H9 (cell line): Measurements from ENCODE around the gene PEG3. TPM values are rescaled to one million over a fixed set of nuclear protein-coding genes. Genes with fewer than 3 reads are reported as not detected.

Experiments
- DNase-seq: peaks from one replicate; pipeline ENCODE4 v3.0.0-alpha.2; 2017
- H2AFZ ChIP-seq: one replicate; pipeline ENCODE4 v1.6.1; 2013; ENCODE audit warnings: mild to moderate bottlenecking, low read length, control low read depth, moderate library complexity
- H2AK5ac ChIP-seq: 2 replicates; pipeline ENCODE4 v1.6.1; 2013; ENCODE audit warnings: low read length, control low read depth, mixed read lengths; ENCODE audit not compliant: insufficient read length
- H2BK120ac ChIP-seq: one replicate; pipeline ENCODE4 v1.6.1; 2013; ENCODE audit warnings: low read depth, mild to moderate bottlenecking, low read length, control low read depth, inconsistent platforms; ENCODE audit not compliant: poor library complexity, severe bottlenecking
- H2BK12ac ChIP-seq: 2 replicates; pipeline ENCODE4 v1.6.1; 2013; ENCODE audit warnings: low read length, control low read depth, mixed read lengths, low read depth; ENCODE audit not compliant: insufficient read length
- H2BK15ac ChIP-seq: 2 replicates; pipeline ENCODE4 v1.6.1; 2013; ENCODE audit warnings: low read depth, low read length, control low read depth
- H2BK20ac ChIP-seq: one replicate; pipeline ENCODE4 v1.6.1; 2013; ENCODE audit warnings: low read depth, mild to moderate bottlenecking, low read length, control low read depth, inconsistent platforms; ENCODE audit not compliant: poor library complexity, severe bottlenecking
- H2BK5ac ChIP-seq: 2 replicates; pipeline ENCODE4 v1.6.1; 2013; ENCODE audit warnings: low read length, control low read depth, mixed read lengths; ENCODE audit not compliant: insufficient read length
- H3K14ac ChIP-seq: 2 replicates; pipeline ENCODE4 v1.6.1; 2013; ENCODE audit warnings: low read length, control low read depth; ENCODE audit not compliant: insufficient read depth
- H3K18ac ChIP-seq: 2 replicates; pipeline ENCODE4 v1.6.1; 2013; ENCODE audit warnings: low read depth, mild to moderate bottlenecking, mixed read lengths, low read length, control low read depth; ENCODE audit not compliant: insufficient read length
- H3K23ac ChIP-seq: 2 replicates; pipeline ENCODE4 v1.6.1; 2013; ENCODE audit warnings: low read length, control low read depth, mixed read lengths, low read depth; ENCODE audit not compliant: insufficient read length
- H3K23me2 ChIP-seq: 2 replicates; pipeline ENCODE4 v1.6.1; 2013; ENCODE audit warnings: low read depth, mild to moderate bottlenecking, mixed read lengths, low read length, control low read depth; ENCODE audit not compliant: insufficient read length, poor library complexity, severe bottlenecking
- H3K27ac ChIP-seq: 2 replicates; pipeline ENCODE4 v1.5.1; 2013; ENCODE audit warnings: low read length, control low read depth, mixed read lengths, low read depth; ENCODE audit not compliant: insufficient read length
- H3K27me3 ChIP-seq: 2 replicates; pipeline ENCODE4 v1.6.1; 2013; ENCODE audit warnings: low read length, control low read depth, inconsistent platforms; ENCODE audit not compliant: insufficient read depth
- H3K4ac ChIP-seq: 2 replicates; pipeline ENCODE4 v1.6.1; 2013; ENCODE audit warnings: low read depth, mild to moderate bottlenecking, control low read depth, inconsistent platforms, low read length, moderate library complexity
- H3K4me1 ChIP-seq: 2 replicates; pipeline ENCODE4 v1.6.1; 2013; ENCODE audit warnings: low read length, control low read depth, inconsistent platforms; ENCODE audit not compliant: insufficient read depth
- H3K4me2 ChIP-seq: 2 replicates; pipeline ENCODE4 v1.6.1; 2013; ENCODE audit warnings: low read length, control low read depth, mixed read lengths; ENCODE audit not compliant: insufficient read length, insufficient read depth
- H3K56ac ChIP-seq: 2 replicates; pipeline ENCODE4 v1.6.1; 2013; ENCODE audit warnings: low read depth, mild to moderate bottlenecking, mixed read lengths, low read length, control low read depth; ENCODE audit not compliant: insufficient read length
- H3K79me1 ChIP-seq: 2 replicates; pipeline ENCODE4 v1.6.1; 2013; ENCODE audit warnings: low read depth, mild to moderate bottlenecking, moderate library complexity, low read length, control low read depth, inconsistent platforms; ENCODE audit not compliant: insufficient read depth, poor library complexity, severe bottlenecking
- H3K79me2 ChIP-seq: 2 replicates; pipeline ENCODE4 v1.6.1; 2013; ENCODE audit warnings: low read length, control low read depth, inconsistent platforms; ENCODE audit not compliant: insufficient read depth
- H3K9ac ChIP-seq: 2 replicates; pipeline ENCODE4 v1.6.1; 2013; ENCODE audit warnings: low read length, control low read depth, mixed read lengths; ENCODE audit not compliant: insufficient read length; ENCODE audit errors: extremely low read depth
- H3K9me3 ChIP-seq: one replicate; pipeline ENCODE4 v1.6.1; 2013; ENCODE audit warnings: low read depth, low read length, inconsistent platforms; ENCODE audit not compliant: control insufficient read depth
- H3T11ph ChIP-seq: one replicate; pipeline ENCODE4 v1.6.1; 2013; ENCODE audit warnings: mild to moderate bottlenecking, low read length, control low read depth, inconsistent platforms
- H4K20me1 ChIP-seq: one replicate; pipeline ENCODE4 v1.6.1; 2013; ENCODE audit not compliant: control insufficient read depth, insufficient read length, insufficient read depth
- H4K5ac ChIP-seq: 2 replicates; pipeline ENCODE4 v1.6.1; 2013; ENCODE audit warnings: low read depth, mild to moderate bottlenecking, mixed read lengths, low read length, control low read depth; ENCODE audit not compliant: insufficient read length
- H4K8ac ChIP-seq: replicated peaks from 2 replicates; pipeline ENCODE4 v1.6.1; 2013; ENCODE audit warnings: low read length, control low read depth, mixed read lengths, low read depth; ENCODE audit not compliant: insufficient read length
- H4K91ac ChIP-seq: 2 replicates; pipeline ENCODE4 v1.6.1; 2013; ENCODE audit warnings: low read depth, mild to moderate bottlenecking, moderate library complexity, mixed read lengths, low read length, control low read depth; ENCODE audit not compliant: insufficient read length
- H3K27ac Mint-ChIP-seq, 3 experiments: 2 replicates in 2 of 3; 3 replicates in 1 of 3; pipeline ENCODE4 v1.8.0; 2020 to 2021; ENCODE audit warnings: mixed read lengths in 3 of 3, mild to moderate bottlenecking in 1 of 3, moderate library complexity in 1 of 3
- H3K27me3 Mint-ChIP-seq: 2 replicates; pipeline ENCODE4 v1.8.0; 2021; ENCODE audit warnings: low read depth, mild to moderate bottlenecking, moderate library complexity, mixed read lengths
- H3K36me3 Mint-ChIP-seq, 3 experiments: 2 replicates in 2 of 3; 3 replicates in 1 of 3; pipeline ENCODE4 v1.8.0; 2020 to 2021; ENCODE audit warnings: low read depth in 3 of 3, mixed read lengths in 3 of 3; ENCODE audit not compliant: insufficient read depth in 1 of 3
- H3K4me1 Mint-ChIP-seq, 2 experiments: 2 replicates each; pipeline ENCODE4 v1.8.0; 2020; ENCODE audit warnings: mixed read lengths in 2 of 2
- H3K4me3 Mint-ChIP-seq, 2 experiments: 2 replicates in 1 of 2; 3 replicates in 1 of 2; pipeline ENCODE4 v1.8.0; 2020 to 2021; ENCODE audit warnings: mild to moderate bottlenecking in 2 of 2, mixed read lengths in 2 of 2, moderate library complexity in 1 of 2
- H3K9me3 Mint-ChIP-seq, 2 experiments: 2 replicates in 1 of 2; 3 replicates in 1 of 2; pipeline ENCODE4 v1.8.0; 2020; ENCODE audit warnings: mild to moderate bottlenecking in 2 of 2, mixed read lengths in 2 of 2, moderate library complexity in 1 of 2
- WGBS: extraction: QIAGEN DNeasy Blood & Tissue Kit; methylation state at CpG from one replicate; pipeline ENCODE4 v1.1.7; 2013; ENCODE audit warnings: missing lambda C conversion rate, low lambda C conversion rate, mixed read lengths; ENCODE audit not compliant: insufficient read length; ENCODE audit errors: extremely low coverage; 5-methylcytosine and 5-hydroxymethylcytosine counted together
- total RNA-seq: library from RNA; stranded (reverse); gene quantifications from 2 replicates; pipeline ENCODE4 v1.2.1, GENCODE V29; 2021
- TF ChIP-seq, protein P1 (sequence below): fragments of 200-600 bp; sonication (generic); conservative IDR thresholded peaks from 3 replicates; pipeline ENCODE4 v1.8.0; 2021; ENCODE audit warnings: antibody characterized with exemption, mild to moderate bottlenecking

Gene PEG3
- total RNA-seq, 1 experiment from 2014 or later: not detected

DNA sequence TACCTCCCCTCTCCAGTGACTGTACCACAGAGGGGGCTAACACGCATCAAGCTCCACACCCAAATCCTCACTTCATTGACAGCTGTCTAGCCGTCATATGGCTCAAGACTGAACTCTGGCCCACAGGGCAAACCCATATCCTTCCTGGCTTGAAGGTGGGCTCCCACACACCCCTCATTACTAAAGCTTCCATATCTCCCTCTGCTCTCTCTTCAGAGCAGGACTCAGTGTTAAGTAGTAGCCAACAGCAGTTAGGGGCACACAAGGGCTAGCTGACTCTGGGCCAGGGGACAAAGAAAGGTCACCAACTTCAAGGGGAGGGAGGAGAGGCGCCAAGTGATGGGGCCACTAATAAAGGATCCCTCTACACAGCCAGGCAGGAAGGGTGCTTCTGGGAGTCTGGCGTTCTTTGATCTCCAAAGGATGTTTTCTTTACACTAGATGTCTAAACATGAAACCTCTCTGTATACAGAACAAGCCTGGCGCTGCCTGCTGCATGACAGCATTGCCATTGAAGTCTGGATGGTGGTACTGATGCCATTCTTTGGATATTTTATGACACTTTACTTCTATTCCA lies 8.1 kb downstream of the PEG3 start:
- no peak overlapping the region for H2BK5ac ChIP-seq
- no peak for DNase-seq
- no peak overlapping the region for H2BK15ac ChIP-seq
- H3K14ac ChIP-seq: no peak overlapping the region
- no CpG with 5 or more reads among the region's 5 CpGs for WGBS
- Mint-ChIP-seq H3K9me3 (peaks cover 91 to 96% of the 10 kb centered on the region in 2 experiments), H3K27ac (no peak overlapping the region), H3K36me3 (peaks cover 11 to 44% (median 33%) of the 10 kb centered on the region in 3 experiments; a peak in 6 of 7 replicates), H3K27me3 (peaks cover 4% of the 10 kb centered on the region), H3K4me1 (no peaks in the 10 kb centered on the region), H3K4me3 (no peak overlapping the region)
- no peak overlapping the region for H3K27ac ChIP-seq
- TF ChIP-seq, protein P1, sequence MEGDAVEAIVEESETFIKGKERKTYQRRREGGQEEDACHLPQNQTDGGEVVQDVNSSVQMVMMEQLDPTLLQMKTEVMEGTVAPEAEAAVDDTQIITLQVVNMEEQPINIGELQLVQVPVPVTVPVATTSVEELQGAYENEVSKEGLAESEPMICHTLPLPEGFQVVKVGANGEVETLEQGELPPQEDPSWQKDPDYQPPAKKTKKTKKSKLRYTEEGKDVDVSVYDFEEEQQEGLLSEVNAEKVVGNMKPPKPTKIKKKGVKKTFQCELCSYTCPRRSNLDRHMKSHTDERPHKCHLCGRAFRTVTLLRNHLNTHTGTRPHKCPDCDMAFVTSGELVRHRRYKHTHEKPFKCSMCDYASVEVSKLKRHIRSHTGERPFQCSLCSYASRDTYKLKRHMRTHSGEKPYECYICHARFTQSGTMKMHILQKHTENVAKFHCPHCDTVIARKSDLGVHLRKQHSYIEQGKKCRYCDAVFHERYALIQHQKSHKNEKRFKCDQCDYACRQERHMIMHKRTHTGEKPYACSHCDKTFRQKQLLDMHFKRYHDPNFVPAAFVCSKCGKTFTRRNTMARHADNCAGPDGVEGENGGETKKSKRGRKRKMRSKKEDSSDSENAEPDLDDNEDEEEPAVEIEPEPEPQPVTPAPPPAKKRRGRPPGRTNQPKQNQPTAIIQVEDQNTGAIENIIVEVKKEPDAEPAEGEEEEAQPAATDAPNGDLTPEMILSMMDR: no peak
- no peak overlapping the region for H2AFZ ChIP-seq
- no peak overlapping the region for H4K5ac ChIP-seq
- no peaks in the 10 kb centered on the region for H3K4me1 ChIP-seq
- no peaks in the 10 kb centered on the region for H3K23me2 ChIP-seq
- H4K8ac ChIP-seq: no peak overlapping the region
- no peak overlapping the region for H3K18ac ChIP-seq
- H3T11ph ChIP-seq: no peak overlapping the region
- no peak overlapping the region for H3K56ac ChIP-seq
- no peak overlapping the region for H4K91ac ChIP-seq
- peaks cover 70% of the 10 kb centered on the region for H3K9me3 ChIP-seq
- H3K23ac ChIP-seq: no peak overlapping the region
- no peak overlapping the region for H2BK12ac ChIP-seq
- no peaks in the 10 kb centered on the region for H3K27me3 ChIP-seq
- H2BK20ac ChIP-seq: no peak overlapping the region
- H2BK120ac ChIP-seq: no peak overlapping the region
- H3K79me2 ChIP-seq: no peaks in the 10 kb centered on the region
- no peak overlapping the region for H3K4ac ChIP-seq
- no peak overlapping the region for H3K4me2 ChIP-seq
- no peaks in the 10 kb centered on the region for H3K79me1 ChIP-seq
- H4K20me1 ChIP-seq: no peaks in the 10 kb centered on the region
- H3K9ac ChIP-seq: no peak overlapping the region
- H2AK5ac ChIP-seq: no peak overlapping the region
